Epidermal melanocyte (primary cell): ENCODE results near the gene PLCG2.
"Not testable (repeated sequence)": the region's sequence is repeated elsewhere in the genome, so short reads cannot be mapped to it uniquely, and the experiment has no call there.

Source experiments
- DNase-seq: peaks from one replicate; pipeline ENCODE4 v3.0.0; 2011; ENCODE audit warnings: low spot score; ENCODE audit not compliant: insufficient read length

PLCG2 gene

GRCh38 chr16:81877490-81877889, 98.4 kb downstream of the PLCG2 start:
- DNase-seq, result not testable (repeated sequence)

GRCh38 chr16:81878529-81878928, 99.4 kb downstream of the PLCG2 start:
- no peak for DNase-seq

- DNase-seq, result no peak
These were observed 100.5 kb downstream of the PLCG2 start for GRCh38 chr16:81879625-81880024.

- DNase-seq, result no peak
These were observed 101.7 kb downstream of the PLCG2 start for GRCh38 chr16:81880816-81881215.

- DNase-seq, result no peak
These were observed 102.1 kb downstream of the PLCG2 start for GRCh38 chr16:81881228-81881627.

GRCh38 chr16:81882559-81882958, 103.5 kb downstream of the PLCG2 start:
- no peak for DNase-seq

- DNase-seq, result no peak
These were observed 104.1 kb downstream of the PLCG2 start for GRCh38 chr16:81883235-81883634.

- peak; percentile 46 for DNase-seq
These were observed 107.0 kb downstream of the PLCG2 start for GRCh38 chr16:81885976-81886586.

- DNase-seq, result no peak
These were observed 109.7 kb downstream of the PLCG2 start for GRCh38 chr16:81888520-81889394.

GRCh38 chr16:81891736-81892364, 112.8 kb downstream of the PLCG2 start:
- DNase-seq, result no peak

- DNase-seq, result no peak
These were observed 115.5 kb downstream of the PLCG2 start for GRCh38 chr16:81894592-81894991.

GRCh38 chr16:81896902-81897301, 117.8 kb downstream of the PLCG2 start:
- DNase-seq, result no peak

- DNase-seq, result no peak
These were observed 120.5 kb downstream of the PLCG2 start for GRCh38 chr16:81899601-81900000.

- DNase-seq, result no peak
These were observed 120.9 kb downstream of the PLCG2 start for GRCh38 chr16:81900014-81900413.

GRCh38 chr16:81900456-81900855, 121.4 kb downstream of the PLCG2 start:
- no peak for DNase-seq

GRCh38 chr16:81901484-81901883, 122.4 kb downstream of the PLCG2 start:
- no peak for DNase-seq

GRCh38 chr16:81902025-81902424, 122.9 kb downstream of the PLCG2 start:
- no peak for DNase-seq

GRCh38 chr16:81904320-81904719, 125.2 kb downstream of the PLCG2 start:
- DNase-seq, result no peak

- no peak for DNase-seq
These were observed 126.2 kb downstream of the PLCG2 start for GRCh38 chr16:81905277-81905676.

GRCh38 chr16:81907681-81908080, 128.6 kb downstream of the PLCG2 start:
- no peak for DNase-seq

GRCh38 chr16:81908466-81909262, 129.6 kb downstream of the PLCG2 start:
- no peak for DNase-seq
